B cell (primary cell): Measurements from ENCODE around the gene SPOCK1. TPM values are rescaled to one million over a fixed set of nuclear protein-coding genes. Genes with fewer than 3 reads are reported as not detected.

Experiments used
- ATAC-seq: fragments of 200-7000 bp; cut with Tn5 transposase; one replicate; pipeline ENCODE4 v1.10.0; 2021; ENCODE audit warnings: low read depth, mild to moderate bottlenecking, moderate number of reproducible peaks, moderate library complexity
- CTCF ChIA-PET: fragments of 350-600 bp; sonication (Branson Sonifier 250); formaldehyde crosslinking; loops from one replicate; lab custom pipeline; 2021; ENCODE audit warnings: antibody characterized with exemption, inconsistent platforms; lab: Charles Lee
- POLR2A ChIA-PET: fragments of 350-600 bp; sonication (Branson Sonifier 250); formaldehyde crosslinking; loops from one replicate; lab custom pipeline; 2021; ENCODE audit warnings: antibody characterized with exemption; lab: Charles Lee
- DNase-seq: peaks from one replicate; pipeline ENCODE4 v3.0.0; 2013
- H2AFZ ChIP-seq: 2 replicates; pipeline ENCODE4 v1.6.1; 2012; ENCODE audit warnings: mild to moderate bottlenecking, low read depth, low read length; ENCODE audit not compliant: insufficient read depth, poor library complexity, severe bottlenecking
- H3K27ac ChIP-seq, 2 donors: 1 replicate in 1 of 2; 2 replicates in 1 of 2; pipeline ENCODE4 v1.5.1; 2012 to 2013; ENCODE audit warnings: low read length in 2 of 2, mild to moderate bottlenecking in 2 of 2, moderate library complexity in 1 of 2
- H3K27me3 ChIP-seq, 4 experiments: fragments of 200-600 bp in 1 of 4; sonication (generic) in 1 of 4; replicated peaks in 1 of 4; 1 replicate in 2 of 4; 2 replicates in 2 of 4; pipeline versions ENCODE4 v1.6.1 to v1.7.0; 2013 to 2016; ENCODE audit warnings: low read length in 3 of 4, mild to moderate bottlenecking in 2 of 4, mixed read lengths in 1 of 4, moderate library complexity in 1 of 4; ENCODE audit not compliant: insufficient read depth in 4 of 4, control insufficient read depth in 3 of 4; ENCODE audit errors: control extremely low read depth in 1 of 4
- H3K36me3 ChIP-seq, 2 experiments: replicated peaks in 1 of 2; 1 replicate in 1 of 2; 2 replicates in 1 of 2; pipeline versions ENCODE4 v1.6.1 to v1.7.1; 2013; ENCODE audit warnings: low read length in 1 of 2; ENCODE audit not compliant: insufficient read depth in 2 of 2, control insufficient read depth in 1 of 2; ENCODE audit errors: control extremely low read depth in 1 of 2, extremely low read depth in 1 of 2
- H3K4me1 ChIP-seq, 2 donors: fragments of 200-600 bp in 1 of 2; sonication (generic) in 1 of 2; 1 replicate in 1 of 2; 2 replicates in 1 of 2; pipeline versions ENCODE4 v1.5.1 to v1.6.1; 2013 to 2017; ENCODE audit warnings: low read length in 2 of 2; ENCODE audit not compliant: control insufficient read depth in 2 of 2, insufficient read depth in 2 of 2
- H3K4me2 ChIP-seq: replicated peaks from 2 replicates; pipeline ENCODE3; 2012; ENCODE audit warnings: mild to moderate bottlenecking, low read depth, low read length; ENCODE audit not compliant: poor library complexity, severe bottlenecking
- H3K4me3 ChIP-seq, 5 experiments: fragments of 200-600 bp in 1 of 5; sonication (generic) in 1 of 5; 1 replicate in 3 of 5; 2 replicates in 2 of 5; pipeline versions ENCODE4 v1.5.1 to v1.7.0; 2011 to 2016; ENCODE audit warnings: low read length in 4 of 5, mild to moderate bottlenecking in 4 of 5, low read depth in 2 of 5, control low read depth in 1 of 5, moderate library complexity in 1 of 5; ENCODE audit not compliant: insufficient read depth in 1 of 5; ENCODE audit errors: control extremely low read depth in 1 of 5, extremely low read depth in 1 of 5
- H3K79me2 ChIP-seq: fragments of 200-600 bp; sonication (generic); one replicate; pipeline ENCODE4 v1.6.0; 2016; ENCODE audit warnings: low read length; ENCODE audit not compliant: control insufficient read depth, insufficient read depth
- H3K9ac ChIP-seq: fragments of 200-600 bp; sonication (generic); 2 replicates; pipeline ENCODE4 v1.6.1; 2017; ENCODE audit warnings: mild to moderate bottlenecking, low read length, moderate library complexity
- H3K9me3 ChIP-seq, 3 donors: one replicate each; pipeline versions ENCODE4 v1.6.1 to v1.7.1; 2013; ENCODE audit warnings: low read length in 2 of 3; ENCODE audit not compliant: control insufficient read depth in 2 of 3, insufficient read depth in 1 of 3; ENCODE audit errors: control extremely low read depth in 1 of 3
- H4K20me1 ChIP-seq: 2 replicates; pipeline ENCODE4 v1.6.0; 2012; ENCODE audit warnings: mild to moderate bottlenecking, low read length; ENCODE audit not compliant: insufficient read depth, control insufficient read depth, poor library complexity, severe bottlenecking
- H3K27ac Mint-ChIP-seq: one replicate; pipeline ENCODE4 v1.8.0; 2021; ENCODE audit warnings: mixed read lengths
- H3K27me3 Mint-ChIP-seq: one replicate; pipeline ENCODE4 v1.8.0; 2021; ENCODE audit warnings: mixed read lengths
- H3K4me1 Mint-ChIP-seq: one replicate; pipeline ENCODE4 v1.8.0; 2021; ENCODE audit warnings: mixed read lengths
- H3K4me3 Mint-ChIP-seq: one replicate; pipeline ENCODE4 v1.8.0; 2021; ENCODE audit warnings: mixed read lengths
- H3K9me3 Mint-ChIP-seq: one replicate; pipeline ENCODE4 v1.8.0; 2022; ENCODE audit warnings: mixed read lengths; ENCODE audit not compliant: insufficient read depth
- CTCF ChIP-seq: fragments of 200-600 bp; IDR thresholded peaks from one replicate; pipeline ENCODE4 v1.8.0; 2022; ENCODE audit warnings: antibody characterized with exemption, mild to moderate bottlenecking
- EZH2 ChIP-seq: IDR thresholded peaks from 2 replicates; pipeline ENCODE4 v1.6.1; 2012; ENCODE audit warnings: borderline replicate concordance, low read depth, mild to moderate bottlenecking, moderate library complexity, low read length; ENCODE audit not compliant: insufficient read depth, poor library complexity, severe bottlenecking
- WGBS: methylation state at CpG from one replicate; pipeline ENCODE4 v1.1.5; 2013; ENCODE audit warnings: missing lambda C conversion rate; ENCODE audit not compliant: insufficient coverage; 5-methylcytosine and 5-hydroxymethylcytosine counted together
- intact Hi-C: fragments of 100-400 bp; cut with micrococcal nuclease; formaldehyde crosslinking; loops from one replicate; pipeline ENCODE4 v1.10.0; 2022
- polyA plus RNA-seq: library from polyadenylated mRNA; depleted of rRNA; stranded (reverse); fragments of >200 nt; gene quantifications from 2 replicates; pipeline ENCODE4 v1.2.3, GENCODE V29; 2012
- total RNA-seq, 2 donors: library from RNA; stranded (reverse); fragments of 120-200 nt in 1 of 2; gene quantifications; 1 replicate in 1 of 2; 2 replicates in 1 of 2; pipeline versions ENCODE4 v1.2.3 to v1.2.4, GENCODE V29; 2013 to 2022

SPOCK1 gene
- total and polyA plus RNA-seq, 2 donors (not counting 1 experiment from before 2014, with no cell fraction given) = not detected

- Histone ChIP-seq H2AFZ (no peak overlapping the region), H3K27me3 (no peaks in the 10 kb centered on the region), H3K27ac (no peak overlapping the region), H3K9me3 (no peaks in the 10 kb centered on the region), H4K20me1 (no peaks in the 10 kb centered on the region), H3K4me2 (no peak overlapping the region), H3K4me3 (no peak overlapping the region), H3K9ac (no peak overlapping the region), H3K36me3 (no peaks in the 10 kb centered on the region), H3K4me1 (no peaks in the 10 kb centered on the region), H3K79me2 (no peaks in the 10 kb centered on the region)
- POLR2A ChIA-PET = no interaction called here
- no CpG with 5 or more reads among the region's 1 CpG for WGBS
- DNase-seq (no peak), ATAC-seq (no peak)
- peaks cover 12% of the 10 kb centered on the region for H3K27me3 Mint-ChIP-seq
- CTCF ChIA-PET = no interaction called here
- H3K27ac Mint-ChIP-seq = no peak overlapping the region
- H3K9me3 Mint-ChIP-seq = peaks cover 6% of the 10 kb centered on the region
- TF ChIP-seq CTCF (no peak), EZH2 (no peak)
- no peak overlapping the region for H3K4me3 Mint-ChIP-seq
- intact Hi-C loops = no loop called here
- no peaks in the 10 kb centered on the region for H3K4me1 Mint-ChIP-seq
Observed at GRCh38 chr5:137389042-137389441, 110.1 kb downstream of the SPOCK1 start.

GRCh38 chr5:137385064-137385463 is 114.1 kb downstream of the SPOCK1 start:
- Histone ChIP-seq H3K9ac (no peak overlapping the region), H3K9me3 (peaks cover 0 to 19% (median 6%) of the 10 kb centered on the region in 3 donors), H3K27ac (no peak overlapping the region), H3K4me1 (no peaks in the 10 kb centered on the region), H3K4me3 (no peak overlapping the region), H2AFZ (no peak overlapping the region), H3K79me2 (no peaks in the 10 kb centered on the region), H4K20me1 (no peaks in the 10 kb centered on the region), H3K27me3 (no peaks in the 10 kb centered on the region), H3K4me2 (no peak overlapping the region), H3K36me3 (no peaks in the 10 kb centered on the region)
- H3K27ac Mint-ChIP-seq = no peak overlapping the region
- no peak for DNase-seq
- H3K4me1 Mint-ChIP-seq = no peaks in the 10 kb centered on the region
- ATAC-seq = no peak
- ChIA-PET POLR2A (no interaction called here), CTCF (no interaction called here)
- no CpG with 5 or more reads among the region's 1 CpG for WGBS
- intact Hi-C loops = no loop called here
- H3K4me3 Mint-ChIP-seq = no peak overlapping the region
- no peak for TF ChIP-seq CTCF
- no peak for TF ChIP-seq EZH2
- H3K27me3 Mint-ChIP-seq = no peaks in the 10 kb centered on the region
- H3K9me3 Mint-ChIP-seq = peaks cover 18% of the 10 kb centered on the region
